Fibroblast of pulmonary artery (primary cell): ENCODE data around the gene NANS.
"Not testable (repeated sequence)": the region's sequence is repeated elsewhere in the genome, so short reads cannot be mapped to it uniquely, and the experiment has no call there.

Experiments
- DNase-seq: peaks from one replicate; pipeline ENCODE4 v3.0.0-alpha.2; 2010; ENCODE audit warnings: low read depth
- H3K4me3 ChIP-seq: replicated peaks from 2 replicates; pipeline ENCODE4 v1.5.1; 2011; ENCODE audit warnings: low read depth, mild to moderate bottlenecking, control low read depth, low read length, moderate library complexity
- CTCF ChIP-seq: IDR thresholded peaks from 2 replicates; pipeline ENCODE4 v1.5.1; 2011; ENCODE audit warnings: mild to moderate bottlenecking, control low read depth, low read length, inconsistent platforms; ENCODE audit errors: missing control alignments

Gene NANS

GRCh38 chr9:98128316-98128715 is 71.8 kb downstream of the NANS start:
- no peak for DNase-seq
- no peak for TF ChIP-seq CTCF

GRCh38 chr9:98129451-98129881 is 72.9 kb downstream of the NANS start:
- H3K4me3 ChIP-seq, result no peak overlapping the region
- DNase-seq, result no peak
- no peak for TF ChIP-seq CTCF

More at GRCh38 chr9:98128316-98128715, 71.8 kb downstream of the NANS start:
- no peak overlapping the region for H3K4me3 ChIP-seq

- not testable (repeated sequence) for H3K4me3 ChIP-seq, DNase-seq
Measured at GRCh38 chr9:98130060-98130459, 73.5 kb downstream of the NANS start.

GRCh38 chr9:98130576-98131228 is 74.2 kb downstream of the NANS start:
- no peak overlapping the region for H3K4me3 ChIP-seq
- DNase-seq, result no peak
- TF ChIP-seq CTCF, result no peak

- H3K4me3 ChIP-seq, result no peak overlapping the region
- no peak for DNase-seq
- TF ChIP-seq CTCF, result no peak
Measured at GRCh38 chr9:98132158-98132557, 75.6 kb downstream of the NANS start.
